ENCODE results near the gene HPS4. TPM values are rescaled to one million over a fixed set of nuclear protein-coding genes. Genes with fewer than 3 reads are reported as not detected.

Gene HPS4
- total and polyA plus RNA-seq, 10 of the 15 experiments (the other 5 are each of a cell fraction or from before 2014, with no cell fraction given), result 11.7 to 36.7 (median 30.8) TPM

GRCh38 chr22:26448941-26449340, 34.6 kb downstream of the HPS4 start:
- in situ Hi-C loops (cut with MboI), result no loop called here
- no peak overlapping the region for H3K9ac ChIP-seq (ENCODE audit: control insufficient read depth, insufficient read depth, low read length)
- 0 out of 2 replicates have a peak, but pooled peaks cover 3% of the 10 kb centered on the region for H4K20me1 ChIP-seq (ENCODE audit: control insufficient read depth, insufficient read depth)
- no TSS peak for BruUV-seq (replicated peaks)
- ATAC-seq (no peak), FAIRE-seq (no peak), DNase-seq (ENCODE audit: low read depth, low spot score) (no peak)
- 96% methylated on average over 6 of the region's 6 CpGs for WGBS (ENCODE audit: insufficient coverage, insufficient replicate concordance, low lambda C conversion rate, missing lambda C conversion rate)
- no peak overlapping the region for H2AFZ ChIP-seq (ENCODE audit: control insufficient read depth, low read depth, low read length)
- no peaks in the 10 kb centered on the region for H3K4me1 ChIP-seq (ENCODE audit: control insufficient read depth, insufficient read depth, low read length)
- no peak overlapping the region for H3K4me2 ChIP-seq (ENCODE audit: control insufficient read depth, insufficient read depth)
- no peaks in the 10 kb centered on the region for H3K9me3 ChIP-seq (replicated peaks; ENCODE audit: control insufficient read depth, insufficient read depth, low read length)
- no peak overlapping the region for H3K4me3 ChIP-seq
- ChIA-PET SMC1A (ENCODE audit: uncharacterized antibody, unreplicated experiment) (no interaction called here), POLR2A (interaction anchor here (0.6 to 0.7 kb wide), 2 partner anchors 14 to 30 kb away, joined by 5 to 9 read pairs; no protein-coding TSS in a partner anchor), RAD21 (ENCODE audit: unreplicated experiment) (no interaction called here), CTCF (interaction anchor here (0.6 to 1.2 kb wide), 3 partner anchors 12 to 412 kb away, joined by 3 to 5 read pairs (median 3); no protein-coding TSS in a partner anchor)
- TF ChIP-seq SUZ12 (IDR thresholded peaks at IDR 0.05; ENCODE audit: unreplicated experiment) (no peak), CBX5 (IDR thresholded peaks at IDR 0.05; ENCODE audit: low read depth) (no peak), BMI1 (IDR thresholded peaks at IDR 0.05; ENCODE audit: borderline replicate concordance) (no peak), MAX (IDR thresholded peaks at IDR 0.05; ENCODE audit: low read depth, low read length) (no peak), TCF7 (IDR thresholded peaks at IDR 0.05; ENCODE audit: borderline replicate concordance) (no peak), ETV6 (conservative IDR thresholded peaks at IDR 0.05 in 1 of 2, IDR thresholded peaks at IDR 0.05 in 1 of 2; ENCODE audit: borderline replicate concordance in 1 of 2, low read depth in 1 of 2) (no peak), SREBF2 (IDR thresholded peaks at IDR 0.05; ENCODE audit: low read length) (no peak), PAX5 (IDR thresholded peaks at IDR 0.05; ENCODE audit: borderline replicate concordance, low read depth, low read length) (no peak), MXI1 (IDR thresholded peaks at IDR 0.05; ENCODE audit: low read depth, low read length) (no peak), MTA2 (IDR thresholded peaks at IDR 0.05; ENCODE audit: low read depth) (no peak), PML (IDR thresholded peaks at IDR 0.05; ENCODE audit: low read length) (no peak), NFYB (IDR thresholded peaks at IDR 0.05; ENCODE audit: insufficient read depth, low read depth, low read length) (no peak), MTA3 (IDR thresholded peaks at IDR 0.05; ENCODE audit: borderline replicate concordance, low read length) (no peak), IRF4 (IDR thresholded peaks at IDR 0.05; ENCODE audit: low read depth, low read length) (no peak)
- H3K27me3 ChIP-seq (replicated peaks in 1 of 2; ENCODE audit: control insufficient read depth in 2 of 2, insufficient read depth in 2 of 2, low read length in 1 of 2), result no peaks in the 10 kb centered on the region
- H3K79me2 ChIP-seq (ENCODE audit: control insufficient read depth, insufficient read depth, low read length), result no peaks in the 10 kb centered on the region
- intact Hi-C loops (cut with micrococcal nuclease; ENCODE audit: unreplicated experiment), result no loop called here
- peaks cover 6 to 17% of the 10 kb centered on the region in 2 experiments for H3K36me3 ChIP-seq (ENCODE audit: control insufficient read depth in 2 of 2, insufficient read depth in 2 of 2, low read length in 1 of 2)
- no peak overlapping the region for H3K27ac ChIP-seq (ENCODE audit: control insufficient read depth, insufficient read depth)

All from GM12878 (cell line).